SIG-M5 treated with dmso at 0.1 percent for 504 hours (cell line): ENCODE data around the gene TRAPPC10.
"Not testable (repeated sequence)": the region's sequence is repeated elsewhere in the genome, so short reads cannot be mapped to it uniquely, and the experiment has no call there.

Experiments
- DNase-seq: peaks from one replicate; lab custom pipeline; 2025; ENCODE audit not compliant: unreplicated experiment; lab: John Stamatoyannopoulos, UW

The TRAPPC10 gene

GRCh38 chr21:44084496-44085241 lies 72.6 kb downstream of the TRAPPC10 start:
- no peak for DNase-seq

GRCh38 chr21:44085491-44086321 lies 73.6 kb downstream of the TRAPPC10 start:
- DNase-seq, result no peak

- DNase-seq, result no peak
These were observed 74.7 kb downstream of the TRAPPC10 start for GRCh38 chr21:44086636-44087425.

GRCh38 chr21:44087426-44088400 lies 75.6 kb downstream of the TRAPPC10 start:
- DNase-seq, result no peak

GRCh38 chr21:44088401-44088780 lies 76.3 kb downstream of the TRAPPC10 start:
- no peak for DNase-seq

GRCh38 chr21:44089001-44089911 lies 77.1 kb downstream of the TRAPPC10 start:
- DNase-seq, result no peak

GRCh38 chr21:44090325-44090724 lies 78.2 kb downstream of the TRAPPC10 start:
- DNase-seq, result no peak

- DNase-seq, result no peak
These were observed 80.1 kb downstream of the TRAPPC10 start for GRCh38 chr21:44092211-44092610.

- DNase-seq, result no peak
These were observed 81.7 kb downstream of the TRAPPC10 start for GRCh38 chr21:44093761-44094160.

- DNase-seq, result no peak
These were observed 82.7 kb downstream of the TRAPPC10 start for GRCh38 chr21:44094832-44095231.

GRCh38 chr21:44098507-44098906 lies 86.4 kb downstream of the TRAPPC10 start:
- DNase-seq, result not testable (repeated sequence)

- DNase-seq, result not testable (repeated sequence)
These were observed 86.9 kb downstream of the TRAPPC10 start for GRCh38 chr21:44098964-44099363.

GRCh38 chr21:44107026-44107501 lies 95.0 kb downstream of the TRAPPC10 start, which contains the start of gene PWP2:
Gene PWP2, plus strand, starts transcription at chr21:44107399. Its CDS starts 18 bp downstream, at chr21:44107417.
- DNase-seq, result not testable (repeated sequence)

GRCh38 chr21:44107589-44107988 lies 95.5 kb downstream of the TRAPPC10 start:
- DNase-seq, result not testable (repeated sequence)

GRCh38 chr21:44113702-44114371 lies 101.7 kb downstream of the TRAPPC10 start:
- not testable (repeated sequence) for DNase-seq

GRCh38 chr21:44122131-44122530 lies 110.0 kb downstream of the TRAPPC10 start:
- DNase-seq, result not testable (repeated sequence)

- not testable (repeated sequence) for DNase-seq
These were observed 115.7 kb downstream of the TRAPPC10 start for GRCh38 chr21:44127827-44128226.

GRCh38 chr21:44133715-44134057 lies 121.6 kb downstream of the TRAPPC10 start:
- not testable (repeated sequence) for DNase-seq
